Midbrain (tissue), 1 donor: ENCODE data around the gene LRRC4C.
"Not testable (repeated sequence)": the region's sequence is repeated elsewhere in the genome, so short reads cannot be mapped to it uniquely, and the experiment has no call there.

Experiments
- DNase-seq: peaks from one replicate; lab custom pipeline; 2025; lab: John Stamatoyannopoulos, UW

Gene LRRC4C

GRCh38 chr11:40230821-40231220 lies 1228.6 kb downstream of the LRRC4C start:
- DNase-seq = no peak

- DNase-seq = no peak
Measured at GRCh38 chr11:40228662-40229061, 1230.8 kb downstream of the LRRC4C start.

- no peak for DNase-seq
Measured at GRCh38 chr11:40227730-40228129, 1231.7 kb downstream of the LRRC4C start.

GRCh38 chr11:40226654-40227053 lies 1232.8 kb downstream of the LRRC4C start:
- DNase-seq = no peak

- no peak for DNase-seq
Measured at GRCh38 chr11:40223596-40224330, 1235.7 kb downstream of the LRRC4C start.

GRCh38 chr11:40219401-40219800 lies 1240.1 kb downstream of the LRRC4C start:
- no peak for DNase-seq

GRCh38 chr11:40215556-40215955 lies 1243.9 kb downstream of the LRRC4C start:
- peak; percentile 55 for DNase-seq

GRCh38 chr11:40207416-40207815 lies 1252.0 kb downstream of the LRRC4C start:
- DNase-seq = no peak

- no peak for DNase-seq
Measured at GRCh38 chr11:40204228-40204627, 1255.2 kb downstream of the LRRC4C start.

- DNase-seq = no peak
Measured at GRCh38 chr11:40203606-40204005, 1255.8 kb downstream of the LRRC4C start.

- DNase-seq = peak; percentile 24
Measured at GRCh38 chr11:40202589-40203270, 1256.7 kb downstream of the LRRC4C start.

GRCh38 chr11:40192590-40192989 lies 1266.9 kb downstream of the LRRC4C start:
- DNase-seq = not testable (repeated sequence)

GRCh38 chr11:40190294-40190693 lies 1269.2 kb downstream of the LRRC4C start:
- no peak for DNase-seq

- DNase-seq = no peak
Measured at GRCh38 chr11:40188848-40189247, 1270.6 kb downstream of the LRRC4C start.

- DNase-seq = no peak
Measured at GRCh38 chr11:40187295-40187694, 1272.2 kb downstream of the LRRC4C start.

- DNase-seq = peak; percentile 80
Measured at GRCh38 chr11:40186437-40187263, 1272.8 kb downstream of the LRRC4C start.

GRCh38 chr11:40185793-40186192 lies 1273.7 kb downstream of the LRRC4C start:
- DNase-seq = no peak

- DNase-seq = no peak
Measured at GRCh38 chr11:40183073-40184064, 1276.1 kb downstream of the LRRC4C start.

GRCh38 chr11:40179541-40179940 lies 1279.9 kb downstream of the LRRC4C start:
- no peak for DNase-seq

GRCh38 chr11:40178470-40178869 lies 1281.0 kb downstream of the LRRC4C start:
- DNase-seq = no peak

- DNase-seq = no peak
Measured at GRCh38 chr11:40175980-40176379, 1283.5 kb downstream of the LRRC4C start.
